ENCODE measurements around the gene IL1F10.

Gene IL1F10

DNA sequence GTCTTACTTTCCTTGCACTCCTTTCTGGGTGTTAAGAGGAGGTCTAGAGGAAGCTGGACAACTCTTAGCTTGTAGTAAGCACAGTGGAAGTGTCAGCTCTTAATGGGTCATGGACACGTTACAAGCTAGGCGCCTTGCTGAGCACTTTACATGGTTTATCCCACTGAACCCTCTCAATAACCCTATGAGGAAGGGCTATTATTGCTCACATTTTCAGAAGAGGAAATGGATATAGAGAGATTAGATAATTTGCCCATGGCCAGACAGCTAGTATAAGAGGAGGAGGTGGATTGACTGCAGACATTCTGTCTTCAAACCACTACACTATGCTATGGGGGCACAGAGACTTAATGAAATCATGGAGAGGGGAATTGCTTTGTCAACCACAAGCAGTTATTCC is 51.3 kb downstream of the IL1F10 start:
- TF ChIP-seq GATA3 (IDR thresholded peaks at IDR 0.05; ENCODE audit: low read depth, low read length) (no peak), GATA2 (IDR thresholded peaks at IDR 0.05; ENCODE audit: low read depth, low read length) (no peak)

DNA sequence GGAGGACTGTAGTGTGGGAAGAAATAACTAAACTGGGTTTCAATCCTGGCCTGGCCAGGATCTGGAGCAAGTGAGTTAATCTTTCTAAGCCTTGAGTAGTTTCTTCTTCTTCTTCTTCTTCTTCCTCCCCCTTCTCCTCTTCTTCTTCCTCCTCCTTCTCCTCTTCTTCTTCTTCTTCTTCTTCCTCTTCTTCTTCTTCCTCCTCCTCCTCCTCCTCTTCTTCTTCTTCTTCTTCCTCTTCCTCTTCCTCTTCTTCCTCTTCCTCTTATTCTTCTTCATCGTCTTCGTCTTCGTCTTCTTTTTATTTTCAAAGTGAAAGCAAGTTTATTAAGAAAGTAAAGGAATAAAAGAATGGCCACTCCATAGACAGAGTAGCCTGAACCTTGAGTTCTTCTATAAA is 53.1 kb downstream of the IL1F10 start:
- TF ChIP-seq GATA3 (IDR thresholded peaks at IDR 0.05; ENCODE audit: low read depth, low read length) (no peak), GATA2 (IDR thresholded peaks at IDR 0.05; ENCODE audit: low read depth, low read length) (no peak)

DNA sequence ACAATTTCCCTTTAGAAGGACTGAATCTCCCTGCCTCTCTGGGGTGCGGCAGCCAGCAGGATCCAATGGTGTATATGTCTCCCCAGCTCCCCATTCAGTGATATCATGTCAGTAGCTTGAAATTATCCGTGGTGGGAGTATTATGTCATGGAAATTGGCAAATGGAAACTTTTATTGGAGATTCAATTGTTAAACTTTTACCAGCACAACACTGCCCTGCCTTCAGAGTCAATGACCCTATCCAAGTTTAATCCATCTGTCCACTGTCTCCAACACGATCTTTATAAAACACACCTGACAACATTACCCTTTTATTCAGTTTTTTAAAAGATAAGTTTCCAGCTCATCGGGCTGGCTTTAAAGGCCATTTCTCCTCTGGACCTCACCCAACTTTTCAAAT is 54.6 kb downstream of the IL1F10 start:
- TF ChIP-seq GATA3 (IDR thresholded peaks at IDR 0.05; ENCODE audit: low read depth, low read length) (no peak), GATA2 (IDR thresholded peaks at IDR 0.05; ENCODE audit: low read depth, low read length) (no peak)

DNA sequence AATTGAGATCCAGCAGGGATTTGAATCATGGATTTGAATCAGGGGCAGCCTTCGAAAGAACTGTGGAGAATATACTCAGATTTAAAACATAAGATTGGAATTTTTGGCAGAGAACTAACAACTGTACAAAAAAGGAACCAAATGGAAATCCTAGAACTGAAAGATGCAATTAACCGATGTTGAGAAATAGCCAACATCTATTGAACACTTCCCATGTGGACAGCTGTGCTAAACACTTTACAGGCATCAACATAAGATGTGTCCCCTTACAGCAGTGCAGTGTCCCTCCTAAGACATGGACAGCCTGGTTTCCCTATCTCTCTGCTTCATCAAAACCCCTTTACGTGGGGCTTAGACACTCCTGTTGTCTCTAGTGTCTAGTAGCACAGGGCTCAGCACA is 56.0 kb downstream of the IL1F10 start:
- no peak for TF ChIP-seq GATA2 (IDR thresholded peaks at IDR 0.05; ENCODE audit: low read depth, low read length)
- TF ChIP-seq GATA3 (IDR thresholded peaks at IDR 0.05; ENCODE audit: low read depth, low read length) = no peak

DNA sequence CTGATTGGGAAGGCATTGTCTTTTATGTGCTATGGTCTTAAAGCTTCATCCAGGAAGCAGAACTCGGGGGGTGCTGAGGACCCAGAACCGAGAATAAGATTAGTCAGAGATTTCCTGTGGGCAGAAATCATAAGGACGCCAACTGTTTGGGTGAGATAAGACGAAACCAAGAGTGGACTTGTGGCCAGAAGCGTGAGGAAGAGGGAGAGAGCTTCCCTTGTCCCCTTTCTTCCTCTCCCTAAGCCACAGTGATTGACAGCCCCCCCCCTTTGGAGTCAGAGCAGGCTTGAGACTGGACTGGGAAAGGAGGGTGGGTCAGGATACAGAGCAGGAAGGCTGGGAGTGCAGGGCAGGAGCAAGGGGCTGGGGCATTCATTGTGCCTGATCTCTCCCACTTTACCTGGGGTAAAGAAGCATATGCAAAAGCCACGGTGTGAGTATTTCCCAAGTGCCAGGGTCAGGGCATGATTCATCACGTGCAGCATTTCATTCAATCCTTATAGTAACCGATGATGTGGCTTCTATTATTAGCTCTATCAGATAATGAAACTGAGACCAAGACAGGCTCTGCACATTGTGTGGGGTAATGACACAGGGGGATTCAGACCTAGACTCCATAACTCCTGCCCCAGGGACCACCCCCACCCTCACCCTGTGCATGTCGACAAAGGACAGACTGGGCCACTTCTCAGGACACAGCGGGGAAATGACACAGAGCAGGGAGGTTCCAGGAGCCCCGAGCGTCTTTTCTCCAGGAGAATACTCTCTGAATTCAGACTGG is 56.6 kb downstream of the IL1F10 start:
- TF ChIP-seq GATA2 (IDR thresholded peaks at IDR 0.05; ENCODE audit: low read depth, low read length) (no peak), GATA3 (IDR thresholded peaks at IDR 0.05; ENCODE audit: low read depth, low read length) (no peak)

All from SH-SY5Y (cell line).